GM19395 (cell line): ENCODE results near the gene UCP3.
A peak's percentile ranks its signal among the peaks of the same experiment; 100 is the strongest.

Experiments used
- ATAC-seq: cut with Tn5 transposase; IDR thresholded peaks from one replicate; pipeline ENCODE4 v1.9.1; 2021; ENCODE audit warnings: mild to moderate bottlenecking, moderate library complexity; ENCODE audit not compliant: unreplicated experiment

UCP3 gene

GRCh38 chr11:74018331-74019005 lies 9.6 kb upstream of the UCP3 start:
- no peak for ATAC-seq

- no peak for ATAC-seq
Measured at GRCh38 chr11:74017631-74018030, 8.7 kb upstream of the UCP3 start.

GRCh38 chr11:74015919-74016684 lies 7.2 kb upstream of the UCP3 start:
- no peak for ATAC-seq

- no peak for ATAC-seq
Measured at GRCh38 chr11:74014880-74015279, 6.0 kb upstream of the UCP3 start.

- ATAC-seq, result no peak
Measured at GRCh38 chr11:74013141-74013540, 4.3 kb upstream of the UCP3 start.

- ATAC-seq, result no peak
Measured at GRCh38 chr11:74012074-74012809, 3.4 kb upstream of the UCP3 start.

GRCh38 chr11:74011360-74012073 lies 2.6 kb upstream of the UCP3 start:
- ATAC-seq, result peak; percentile 81

GRCh38 chr11:74010306-74011300 lies 1.7 kb upstream of the UCP3 start:
- ATAC-seq, result no peak

- ATAC-seq, result no peak
Measured at GRCh38 chr11:74009675-74010305, 905 bp upstream of the UCP3 start.

- ATAC-seq, result no peak
Measured at GRCh38 chr11:74009230-74009547, 304 bp upstream of the UCP3 start.

- ATAC-seq, result no peak
Measured at GRCh38 chr11:74007691-74008372, 1.1 kb downstream of the UCP3 start.

- ATAC-seq, result no peak
Measured at GRCh38 chr11:74006743-74007304, 2.1 kb downstream of the UCP3 start.

GRCh38 chr11:74005721-74006517 lies 3.0 kb downstream of the UCP3 start:
- no peak for ATAC-seq

- ATAC-seq, result no peak
Measured at GRCh38 chr11:74004759-74005615, 3.9 kb downstream of the UCP3 start.

GRCh38 chr11:74004046-74004695 lies 4.7 kb downstream of the UCP3 start:
- no peak for ATAC-seq

GRCh38 chr11:74002832-74003231 lies 6.1 kb downstream of the UCP3 start:
- no peak for ATAC-seq
